ENCODE results near the gene POTEB2.
"Not testable (repeated sequence)": the region's sequence is repeated elsewhere in the genome, so short reads cannot be mapped to it uniquely, and the experiment has no call there.

The POTEB2 gene

DNA sequence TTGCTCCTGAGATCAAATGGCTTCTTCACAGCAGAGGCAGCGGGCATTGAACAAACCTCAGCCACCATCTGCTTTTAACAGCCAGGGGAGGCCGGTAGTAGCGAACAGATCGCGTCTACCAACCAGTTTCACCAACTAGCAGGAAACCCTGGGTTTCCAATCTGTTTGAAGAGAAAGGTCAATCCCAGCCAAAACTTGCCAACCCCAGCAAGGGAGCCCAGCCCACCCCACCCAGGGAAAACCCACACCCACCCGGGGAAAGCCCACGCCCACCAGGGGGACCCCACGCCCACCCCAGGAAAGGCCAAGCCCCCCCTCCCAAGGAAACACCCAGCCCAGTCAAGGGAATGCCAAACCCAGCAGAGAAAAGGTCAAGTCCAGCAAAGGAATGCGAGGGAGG is at the start of gene POTEB2:
TSS of gene POTEB2 (minus strand) at position 101 of the 400 bp plus-strand sequence. CDS start at position 68, 33 bp downstream.
- not testable (repeated sequence) for DNase-seq (ENCODE audit: low read depth in 1 of 2, low spot score in 1 of 2)

GRCh38 chr15:20879916-20880315 is 13.8 kb upstream of the POTEB2 start:
- DNase-seq (ENCODE audit: low read depth in 1 of 2, low spot score in 1 of 2): not testable (repeated sequence)

DNA sequence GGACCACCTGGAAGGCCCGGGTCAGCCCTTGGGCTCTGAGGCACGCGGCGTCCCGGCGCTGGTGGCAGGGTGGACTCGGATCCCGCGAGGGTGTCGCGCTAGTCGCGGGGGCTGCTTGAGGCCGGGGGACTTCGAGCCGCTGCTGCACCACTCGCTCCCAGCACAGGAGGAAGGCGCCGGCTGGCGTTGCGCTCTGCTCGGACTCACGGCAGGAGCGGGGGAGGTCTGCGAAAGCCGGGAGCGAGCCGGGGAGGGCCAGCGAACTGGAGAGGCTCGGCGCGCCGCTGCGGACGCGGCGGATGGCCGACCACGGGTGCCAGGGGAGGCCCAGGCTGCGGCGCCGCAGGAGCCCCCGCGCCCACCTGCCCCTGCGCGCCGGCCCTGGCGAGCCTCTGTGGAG is 12.3 kb upstream of the POTEB2 start:
- not testable (repeated sequence) for DNase-seq (ENCODE audit: low read depth in 1 of 2, low spot score in 1 of 2)

DNA sequence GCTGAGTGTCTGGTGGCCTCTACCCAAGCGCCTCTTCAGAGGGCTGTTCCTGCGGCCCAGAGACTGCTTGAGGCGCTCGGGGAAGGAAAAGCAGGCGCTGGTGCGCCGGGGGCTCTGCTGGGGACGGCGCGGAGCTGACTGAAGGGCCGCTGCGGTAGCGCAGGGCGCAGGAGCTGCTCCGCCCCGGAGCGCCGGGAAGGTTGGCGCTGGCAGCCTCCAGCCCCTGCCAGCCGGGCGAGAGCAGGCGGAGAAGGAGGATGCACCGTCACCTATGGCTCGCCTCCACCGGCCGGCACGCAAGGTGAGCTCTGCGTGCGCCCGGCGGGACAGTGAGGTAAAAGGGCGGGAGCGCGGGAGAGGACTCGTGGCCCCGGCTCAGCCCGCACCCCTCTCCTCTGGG is 11.7 kb upstream of the POTEB2 start:
- not testable (repeated sequence) for DNase-seq (ENCODE audit: low read depth in 1 of 2, low spot score in 1 of 2)
